A549 (cell line): ENCODE measurements around the gene EDARADD. TPM values are rescaled to one million over a fixed set of nuclear protein-coding genes. Genes with fewer than 3 reads are reported as not detected.
"Not testable (repeated sequence)": the region's sequence is repeated elsewhere in the genome, so short reads cannot be mapped to it uniquely, and the experiment has no call there.

Experiments
- ATAC-seq, 2 experiments: fragments of 200-7000 bp in 1 of 2; fragments of >200 bp in 1 of 2; cut with Nextera tagmentation in 1 of 2; cut with Tn5 transposase in 1 of 2; 3 replicates each; pipeline versions ENCODE4 v1.8.0 to v1.9.1; 2018 to 2020; ENCODE audit warnings: mild to moderate bottlenecking in 1 of 2, moderate library complexity in 1 of 2
- CTCF ChIA-PET: fragments of 300-600 bp; sonication (Branson Sonifier 250); formaldehyde crosslinking; extraction: SDS; loops from one replicate; lab custom pipeline; 2021; ENCODE audit warnings: antibody characterized with exemption, inconsistent platforms; lab: Yijun Ruan, JAX
- POLR2A ChIA-PET: fragments of 350-600 bp; formaldehyde crosslinking; extraction: SDS; loops from one replicate; lab custom pipeline; 2021; ENCODE audit warnings: antibody characterized with exemption, inconsistent platforms; lab: Yijun Ruan, JAX
- DNase-seq, 2 experiments: peaks; one replicate each; pipeline versions ENCODE4 v3.0.0 to v3.0.0-alpha.2; 2011 to 2016; ENCODE audit warnings: low read depth in 1 of 2, low spot score in 1 of 2
- FAIRE-seq: peaks from 2 replicates; lab custom pipeline; 2011; peaks lifted over from hg19 to GRCh38; lab: Jason Lieb, UNC
- H3K27ac ChIP-seq, 2 experiments: fragments of >200 bp; sonication (Bioruptor Twin); formaldehyde crosslinking; 3 replicates each; pipeline ENCODE4 v1.5.1; 2016 to 2017
- H3K4me1 ChIP-seq: fragments of >200 bp; sonication (Bioruptor Twin); formaldehyde crosslinking; 3 replicates; pipeline ENCODE4 v1.6.1; 2016
- H3K4me2 ChIP-seq: fragments of >200 bp; sonication (Bioruptor Twin); formaldehyde crosslinking; 3 replicates; pipeline ENCODE4 v1.6.1; 2016
- H3K4me3 ChIP-seq: fragments of >200 bp; sonication (Bioruptor Twin); formaldehyde crosslinking; 3 replicates; pipeline ENCODE4 v1.5.1; 2016
- H3K9me3 ChIP-seq: fragments of >200 bp; sonication (Bioruptor Twin); formaldehyde crosslinking; 3 replicates; pipeline ENCODE4 v1.6.1; 2016
- BHLHE40 ChIP-seq: IDR thresholded peaks from 2 replicates; pipeline ENCODE4 v1.6.1; 2012; ENCODE audit warnings: low read depth, low read length, inconsistent platforms
- CBX8 ChIP-seq: fragments of 200-600 bp; sonication (generic); IDR thresholded peaks from 2 replicates; pipeline ENCODE4 v1.6.1; 2016
- CEBPB ChIP-seq, 2 experiments: fragments of >200 bp in 1 of 2; sonication (Bioruptor Twin) in 1 of 2; formaldehyde crosslinking in 1 of 2; IDR thresholded peaks; 2 replicates each; pipeline ENCODE4 v1.6.1; 2012 to 2016
- CHD4 ChIP-seq: fragments of 200-600 bp; sonication (generic); IDR thresholded peaks from 2 replicates; pipeline ENCODE4 v1.6.1; 2016; ENCODE audit warnings: antibody characterized with exemption, mild to moderate bottlenecking, borderline replicate concordance
- EP300 ChIP-seq, 2 experiments: fragments of >200 bp; sonication (Bioruptor Twin); formaldehyde crosslinking; IDR thresholded peaks; 2 replicates in 1 of 2; 3 replicates in 1 of 2; pipeline ENCODE4 v1.6.1; 2016 to 2017
- ESRRA ChIP-seq: fragments of 150-350 bp; IDR thresholded peaks from 2 replicates; pipeline ENCODE4 v1.6.1; 2014; ENCODE audit warnings: mild to moderate bottlenecking, low read length, borderline replicate concordance
- FOSB ChIP-seq: fragments of 250-450 bp; sonication (Bioruptor Pico); IDR thresholded peaks from 2 replicates; pipeline ENCODE4 v1.5.0; 2020; ENCODE audit warnings: mild to moderate bottlenecking, moderate library complexity
- FOSL2 ChIP-seq, 2 experiments: fragments of 450-650 bp in 1 of 2; fragments of >200 bp in 1 of 2; sonication (Bioruptor Twin) in 1 of 2; formaldehyde crosslinking; IDR thresholded peaks; 2 replicates each; pipeline versions ENCODE4 v1.5.0 to v1.6.1; 2016 to 2020; ENCODE audit warnings: mild to moderate bottlenecking in 1 of 2, moderate library complexity in 1 of 2
- GATA3 ChIP-seq: IDR thresholded peaks from 2 replicates; pipeline ENCODE4 v1.6.1; 2012; ENCODE audit warnings: borderline replicate concordance
- HDAC2 ChIP-seq: fragments of 200-600 bp; sonication (generic); IDR thresholded peaks from 2 replicates; pipeline ENCODE4 v1.6.1; 2016
- HOXB13 ChIP-seq: fragments of 250-450 bp; sonication (Bioruptor Pico); IDR thresholded peaks from 2 replicates; pipeline ENCODE4 v1.5.0; 2020; ENCODE audit warnings: low read depth, mild to moderate bottlenecking, moderate library complexity
- HOXB5 ChIP-seq: fragments of 250-450 bp; sonication (Bioruptor Pico); IDR thresholded peaks from 2 replicates; pipeline ENCODE4 v1.5.0; 2020; ENCODE audit warnings: mild to moderate bottlenecking, moderate library complexity
- JUN ChIP-seq, 2 experiments: fragments of >200 bp; sonication (Bioruptor Twin); formaldehyde crosslinking; IDR thresholded peaks; 2 replicates in 1 of 2; 3 replicates in 1 of 2; pipeline ENCODE4 v1.6.1; 2016 to 2017
- KDM5A ChIP-seq: fragments of 200-600 bp; sonication (generic); IDR thresholded peaks from 2 replicates; pipeline ENCODE4 v1.6.1; 2016; ENCODE audit warnings: antibody characterized with exemption, mild to moderate bottlenecking
- MAFK ChIP-seq: fragments of 450-650 bp; IDR thresholded peaks from 2 replicates; pipeline ENCODE4 v1.6.1; 2014; ENCODE audit not compliant: partially characterized antibody
- NR3C1 ChIP-seq: fragments of >200 bp; sonication (Bioruptor Twin); formaldehyde crosslinking; IDR thresholded peaks from 3 replicates; pipeline ENCODE4 v1.6.1; 2017
- PHF8 ChIP-seq: fragments of 200-600 bp; sonication (generic); IDR thresholded peaks from 2 replicates; pipeline ENCODE4 v1.6.1; 2016; ENCODE audit warnings: low read depth, mild to moderate bottlenecking, antibody characterized with exemption, moderate library complexity, borderline replicate concordance
- RAD21 ChIP-seq, 2 experiments: fragments of >200 bp in 1 of 2; sonication (Bioruptor Twin) in 1 of 2; formaldehyde crosslinking in 1 of 2; IDR thresholded peaks in 1 of 2; conservative IDR thresholded peaks in 1 of 2; 2 replicates in 1 of 2; 3 replicates in 1 of 2; pipeline ENCODE4 v1.6.1; 2012 to 2018; ENCODE audit warnings: inconsistent platforms in 1 of 2
- RARB ChIP-seq: fragments of 250-450 bp; sonication (Bioruptor Pico); IDR thresholded peaks from 2 replicates; pipeline ENCODE4 v1.8.0; 2021; ENCODE audit warnings: mild to moderate bottlenecking, moderate library complexity
- RCOR1 ChIP-seq: fragments of 150-350 bp; IDR thresholded peaks from 2 replicates; pipeline ENCODE4 v1.6.1; 2014; ENCODE audit warnings: antibody characterized with exemption, low read length, low read depth
- RFX5 ChIP-seq: fragments of 450-650 bp; IDR thresholded peaks from 2 replicates; pipeline ENCODE4 v1.7.1; 2014; ENCODE audit warnings: antibody characterized with exemption, mild to moderate bottlenecking, moderate library complexity
- RNF2 ChIP-seq: fragments of 200-600 bp; sonication (generic); IDR thresholded peaks from 2 replicates; pipeline ENCODE4 v1.6.1; 2016; ENCODE audit warnings: low read depth, mild to moderate bottlenecking, antibody characterized with exemption, moderate library complexity, borderline replicate concordance
- SMC3 ChIP-seq: fragments of >200 bp; sonication (Bioruptor Twin); formaldehyde crosslinking; IDR thresholded peaks from 3 replicates; pipeline ENCODE4 v1.6.1; 2018; ENCODE audit warnings: inconsistent platforms
- SREBF2 ChIP-seq: fragments of 450-650 bp; IDR thresholded peaks from 2 replicates; pipeline ENCODE4 v1.6.1; 2014; ENCODE audit warnings: mild to moderate bottlenecking, moderate library complexity
- TP53 ChIP-seq: fragments of 250-450 bp; sonication (Bioruptor Pico); IDR thresholded peaks from 2 replicates; pipeline ENCODE4 v1.5.0; 2021; ENCODE audit warnings: mild to moderate bottlenecking, moderate library complexity
- WGBS: methylation state at CpG from one replicate; pipeline ENCODE4 v1.1.6; 2017; ENCODE audit errors: missing lambda C conversion rate; 5-methylcytosine and 5-hydroxymethylcytosine counted together
- polyA plus RNA-seq, 4 experiments: library from polyadenylated mRNA; depleted of rRNA in 3 of 4; stranded (reverse); fragments of >200 nt; fragmentation: RNase III in 1 of 4; extraction: RNeasy Plus Mini Kit Qiagen cat#74134 plus additional on column Dnase treatment in 1 of 4; gene quantifications; 2 replicates in 3 of 4; 3 replicates in 1 of 4; pipeline ENCODE4 v1.2.3, GENCODE V29; 2011 to 2017
- TF ChIP-seq, protein P1 (sequence below): fragments of >200 bp; sonication (Bioruptor Twin); formaldehyde crosslinking; IDR thresholded peaks from 2 replicates; pipeline ENCODE4 v1.6.1; 2016
- TF ChIP-seq, protein P2 (sequence below): IDR thresholded peaks from 2 replicates; pipeline ENCODE4 v1.6.1; 2012; ENCODE audit warnings: low read depth, borderline replicate concordance
- TF ChIP-seq, protein P3 (sequence below): IDR thresholded peaks from 2 replicates; pipeline ENCODE4 v1.6.1; 2012

EDARADD gene
- polyA plus RNA-seq, 2 of the 4 experiments (the other 2 are of a cell fraction): 2.1 to 5.8 TPM

DNA sequence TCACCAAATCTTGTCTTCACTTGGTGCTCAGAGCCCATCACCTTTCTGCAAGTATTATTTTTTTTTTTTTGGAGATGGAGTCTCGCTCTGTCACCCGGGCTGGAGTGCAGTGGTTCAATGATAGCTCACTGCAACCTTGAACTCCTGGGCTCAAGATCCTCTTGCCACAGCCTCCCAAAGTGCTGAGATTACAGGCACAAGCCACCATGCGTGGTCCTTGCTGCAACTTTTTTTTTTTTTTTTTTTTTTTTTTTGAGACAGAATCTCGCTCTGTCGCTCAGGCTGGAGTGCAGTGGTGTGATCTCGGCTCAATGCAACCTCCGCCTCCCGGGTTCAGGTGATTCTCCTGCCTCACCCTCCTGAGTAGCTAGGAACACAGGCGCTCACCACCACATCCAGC, 70.1 kb downstream of the EDARADD start:
- H3K4me3 ChIP-seq, FAIRE-seq, H3K9me3 ChIP-seq, H3K4me1 ChIP-seq, DNase-seq, ATAC-seq, POLR2A ChIA-PET, CTCF ChIA-PET, H3K27ac ChIP-seq, H3K4me2 ChIP-seq: not testable (repeated sequence)
- 83% methylated on average over 9 of the region's 9 CpGs for WGBS

DNA sequence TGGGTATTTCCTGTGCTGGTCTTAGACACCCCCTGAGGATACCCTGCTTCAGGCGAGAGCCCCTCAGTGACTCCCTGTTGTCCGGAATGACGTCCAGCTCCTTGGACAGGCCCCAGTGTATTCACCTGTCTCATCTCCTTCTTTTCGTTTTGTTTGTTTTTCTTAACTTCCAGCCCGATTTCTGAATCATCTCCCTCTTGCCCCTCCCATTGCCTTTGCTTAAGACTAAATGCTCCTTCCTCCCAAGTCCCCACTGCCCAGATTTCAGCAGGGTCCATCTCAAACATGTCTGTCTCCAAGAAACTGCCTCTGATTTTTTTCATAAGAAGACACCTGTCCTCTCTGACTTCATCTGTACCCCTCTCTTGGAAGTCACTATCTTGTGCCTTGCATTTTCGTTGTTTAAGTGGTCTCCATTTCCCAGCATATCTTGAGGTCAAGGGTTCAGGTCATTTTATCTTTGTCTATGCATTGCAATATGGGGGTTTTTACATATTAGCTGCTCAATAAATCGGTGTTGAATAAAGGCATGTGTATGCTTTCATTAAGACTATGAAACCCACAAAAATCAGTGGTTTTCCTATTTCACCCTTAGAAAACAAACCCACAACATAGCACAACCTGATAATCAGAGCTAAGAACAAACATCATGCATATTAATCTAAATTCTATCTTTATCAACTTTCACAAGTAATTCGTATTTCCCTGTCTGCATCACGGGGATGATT, 71.3 kb downstream of the EDARADD start:
- no peak for DNase-seq
- no peaks in the 10 kb centered on the region for H3K9me3 ChIP-seq
- TF ChIP-seq HOXB5 (CRISPR knock-in tag) (no peak), FOSL2 (IDR thresholded peaks at IDR 0.05) (no peak), FOSL2 (CRISPR knock-in tag; IDR thresholded peaks at IDR 0.05) (no peak), RAD21 (conservative IDR thresholded peaks at IDR 0.05 in 1 of 2, IDR thresholded peaks at IDR 0.05 in 1 of 2) (no peak), RCOR1 (no peak), FOSB (CRISPR knock-in tag) (no peak), EP300 (IDR thresholded peaks at IDR 0.05) (no peak), ESRRA (no peak), RNF2 (no peak), PHF8 (no peak), CHD4 (no peak), TP53 (CRISPR knock-in tag) (no peak), KDM5A (no peak)
- TF ChIP-seq, all 56 proteins: peak for 0
- ChIA-PET CTCF (no interaction called here), POLR2A (no interaction called here)
- Histone ChIP-seq H3K4me2 (no peak overlapping the region), H3K27ac (no peak overlapping the region), H3K4me1 (peaks cover 4% of the 10 kb centered on the region; the same call in 1 of the 3 replicates), H3K4me3 (no peak overlapping the region)
- no peak for ATAC-seq
- WGBS: 51% methylated on average over 9 of the region's 9 CpGs
- no peak for FAIRE-seq

DNA sequence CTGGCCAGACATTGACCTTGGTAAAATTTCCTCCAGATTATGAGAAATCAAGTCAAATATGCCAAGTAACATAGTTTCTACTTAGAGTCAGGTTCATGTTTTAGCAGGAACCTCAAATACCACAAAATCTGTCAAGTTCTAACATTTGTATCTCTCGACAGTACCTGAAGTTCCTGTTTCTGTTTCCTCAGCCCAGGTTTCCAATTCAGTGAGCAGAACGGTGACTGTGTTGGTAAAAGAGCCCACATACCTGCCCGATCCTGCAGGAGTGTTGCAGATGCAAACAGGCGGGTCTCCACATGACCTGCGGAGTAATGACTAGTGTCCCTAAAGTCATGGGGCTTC, 71.8 kb downstream of the EDARADD start:
- ChIA-PET POLR2A (no interaction called here), CTCF (no interaction called here)
- no peaks in the 10 kb centered on the region for H3K9me3 ChIP-seq
- no peak overlapping the region for H3K4me2 ChIP-seq
- FAIRE-seq (no peak), ATAC-seq (no peak), DNase-seq (no peak)
- no peak overlapping the region for H3K4me3 ChIP-seq
- no peak overlapping the region for H3K27ac ChIP-seq
- 90% methylated on average over 5 of the region's 5 CpGs for WGBS
- peaks cover 4% of the 10 kb centered on the region; the same call in 1 of the 3 replicates for H3K4me1 ChIP-seq
- TF ChIP-seq EP300 (IDR thresholded peaks at IDR 0.05): no peak
- no peak for TF ChIP-seq BHLHE40
- TF ChIP-seq, protein P1, sequence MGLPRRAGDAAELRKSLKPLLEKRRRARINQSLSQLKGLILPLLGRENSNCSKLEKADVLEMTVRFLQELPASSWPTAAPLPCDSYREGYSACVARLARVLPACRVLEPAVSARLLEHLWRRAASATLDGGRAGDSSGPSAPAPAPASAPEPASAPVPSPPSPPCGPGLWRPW: no peak
- TF ChIP-seq, protein P2, sequence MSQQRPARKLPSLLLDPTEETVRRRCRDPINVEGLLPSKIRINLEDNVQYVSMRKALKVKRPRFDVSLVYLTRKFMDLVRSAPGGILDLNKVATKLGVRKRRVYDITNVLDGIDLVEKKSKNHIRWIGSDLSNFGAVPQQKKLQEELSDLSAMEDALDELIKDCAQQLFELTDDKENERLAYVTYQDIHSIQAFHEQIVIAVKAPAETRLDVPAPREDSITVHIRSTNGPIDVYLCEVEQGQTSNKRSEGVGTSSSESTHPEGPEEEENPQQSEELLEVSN: no peak
- no peak for TF ChIP-seq RAD21 (conservative IDR thresholded peaks at IDR 0.05 in 1 of 2, IDR thresholded peaks at IDR 0.05 in 1 of 2)
- TF ChIP-seq NR3C1: no peak
- TF ChIP-seq GATA3: no peak
- TF ChIP-seq RCOR1: no peak
- TF ChIP-seq CEBPB (IDR thresholded peaks at IDR 0.05): no peak
- no peak for TF ChIP-seq SMC3
- TF ChIP-seq HOXB13: no peak
- TF ChIP-seq HDAC2: no peak
- TF ChIP-seq MAFK: no peak

DNA sequence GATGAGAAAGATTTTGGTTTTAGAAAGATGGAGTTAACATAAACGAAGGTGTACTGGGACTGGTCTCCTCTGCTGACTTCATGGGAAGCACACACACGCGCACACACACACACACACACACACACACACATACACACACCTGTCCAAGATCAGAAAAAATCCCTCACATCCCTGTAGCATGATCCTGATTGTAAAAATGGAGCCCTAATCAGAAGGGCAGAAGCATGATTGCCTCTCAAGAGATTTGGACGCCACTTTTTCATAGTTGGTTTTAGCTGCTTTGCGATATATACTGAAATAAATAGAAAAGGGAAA, 73.2 kb downstream of the EDARADD start:
- H3K4me3 ChIP-seq: no peak overlapping the region
- 59% methylated on average over 5 of the region's 5 CpGs for WGBS
- CTCF ChIA-PET: no interaction called here
- POLR2A ChIA-PET: no interaction called here
- peaks cover 4% of the 10 kb centered on the region; the same call in 1 of the 3 replicates for H3K4me1 ChIP-seq
- no peaks in the 10 kb centered on the region for H3K9me3 ChIP-seq
- ATAC-seq (no peak), DNase-seq (no peak), FAIRE-seq (no peak)
- TF ChIP-seq HOXB13 (no peak), CBX8 (no peak), RFX5 (no peak), RARB (CRISPR knock-in tag) (no peak), JUN (IDR thresholded peaks at IDR 0.05) (no peak), CEBPB (IDR thresholded peaks at IDR 0.05) (no peak), SREBF2 (no peak), TP53 (CRISPR knock-in tag) (no peak), RAD21 (conservative IDR thresholded peaks at IDR 0.05 in 1 of 2, IDR thresholded peaks at IDR 0.05 in 1 of 2) (no peak), KDM5A (no peak), SMC3 (no peak)
- TF ChIP-seq, protein P2: no peak
- TF ChIP-seq, protein P3, sequence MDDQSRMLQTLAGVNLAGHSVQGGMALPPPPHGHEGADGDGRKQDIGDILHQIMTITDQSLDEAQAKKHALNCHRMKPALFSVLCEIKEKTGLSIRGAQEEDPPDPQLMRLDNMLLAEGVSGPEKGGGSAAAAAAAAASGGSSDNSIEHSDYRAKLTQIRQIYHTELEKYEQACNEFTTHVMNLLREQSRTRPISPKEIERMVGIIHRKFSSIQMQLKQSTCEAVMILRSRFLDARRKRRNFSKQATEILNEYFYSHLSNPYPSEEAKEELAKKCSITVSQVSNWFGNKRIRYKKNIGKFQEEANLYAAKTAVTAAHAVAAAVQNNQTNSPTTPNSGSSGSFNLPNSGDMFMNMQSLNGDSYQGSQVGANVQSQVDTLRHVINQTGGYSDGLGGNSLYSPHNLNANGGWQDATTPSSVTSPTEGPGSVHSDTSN: no peak
- H3K4me2 ChIP-seq: no peak overlapping the region
- H3K27ac ChIP-seq: no peak overlapping the region
